Stimulated activated CD4-positive, alpha-beta T cell treated with anti-CD3 and anti-CD28 coated beads, Interleukin-2, amount 100 ng/mL, for 24 hours (primary cell): ENCODE measurements around the gene DUSP15.
A peak's percentile ranks its signal among the peaks of the same experiment; 100 is the strongest.
"Not testable (repeated sequence)": the region's sequence is repeated elsewhere in the genome, so short reads cannot be mapped to it uniquely, and the experiment has no call there.

Experiments
- DNase-seq, 2 donors: peaks; one replicate each; pipeline ENCODE4 v3.0.0-alpha.2; 2020

Gene DUSP15

GRCh38 chr20:31837896-31838397 is 32.4 kb downstream of the DUSP15 start:
- no peak for DNase-seq

- DNase-seq = no peak
Observed at GRCh38 chr20:31836853-31837608, 33.3 kb downstream of the DUSP15 start.

GRCh38 chr20:31835977-31836852 is 34.1 kb downstream of the DUSP15 start:
- peak in 1 of 2 donors; percentile 20 for DNase-seq

- DNase-seq = no peak
Observed at GRCh38 chr20:31835554-31835953, 34.8 kb downstream of the DUSP15 start.

- DNase-seq = no peak
Observed at GRCh38 chr20:31833931-31834521, 36.3 kb downstream of the DUSP15 start.

- peak; percentile 74 to 77 for DNase-seq
Observed at GRCh38 chr20:31833130-31833930, 37.0 kb downstream of the DUSP15 start.

- DNase-seq = no peak
Observed at GRCh38 chr20:31831771-31832306, 38.5 kb downstream of the DUSP15 start.

- no peak for DNase-seq
Observed at GRCh38 chr20:31831211-31831610, 39.1 kb downstream of the DUSP15 start.

- no peak for DNase-seq
Observed at GRCh38 chr20:31830406-31830981, 39.8 kb downstream of the DUSP15 start.

- DNase-seq = no peak
Observed at GRCh38 chr20:31829731-31830130, 40.6 kb downstream of the DUSP15 start.

GRCh38 chr20:31828016-31828415 is 42.3 kb downstream of the DUSP15 start:
- DNase-seq = not testable (repeated sequence)

GRCh38 chr20:31827059-31827458 is 43.3 kb downstream of the DUSP15 start:
- DNase-seq = no peak

- DNase-seq = no peak
Observed at GRCh38 chr20:31826074-31826473, 44.3 kb downstream of the DUSP15 start.

GRCh38 chr20:31824554-31825313 is 45.6 kb downstream of the DUSP15 start:
- no peak for DNase-seq

- DNase-seq = no peak
Observed at GRCh38 chr20:31824125-31824485, 46.2 kb downstream of the DUSP15 start.

- no peak for DNase-seq
Observed at GRCh38 chr20:31823360-31824124, 46.8 kb downstream of the DUSP15 start.

- DNase-seq = peak; percentile 81
Observed at GRCh38 chr20:31822421-31823330, 47.7 kb downstream of the DUSP15 start.

- DNase-seq = no peak
Observed at GRCh38 chr20:31821427-31821826, 48.9 kb downstream of the DUSP15 start.

GRCh38 chr20:31820228-31820627 is 50.1 kb downstream of the DUSP15 start:
- DNase-seq = no peak
